Transverse colon (tissue), 4 donors: ENCODE results near the gene CREB5. TPM values are rescaled to one million over a fixed set of nuclear protein-coding genes. Genes with fewer than 3 reads are reported as not detected.

ENCODE experiments used
- DNase-seq: peaks from one replicate; pipeline ENCODE4 v3.0.0-alpha.2; 2019
- H3K27ac ChIP-seq, 4 donors: fragments of 200-600 bp; sonication (generic); 2 replicates each; pipeline ENCODE4 v1.5.1; 2016 to 2018; ENCODE audit warnings: inconsistent platforms in 4 of 4
- H3K27me3 ChIP-seq: fragments of 200-600 bp; sonication (generic); 2 replicates; pipeline ENCODE4 v1.5.1; 2017; ENCODE audit warnings: inconsistent platforms
- H3K36me3 ChIP-seq, 4 donors: fragments of 200-600 bp; sonication (generic); 2 replicates each; pipeline ENCODE4 v1.5.1; 2017 to 2019; ENCODE audit warnings: inconsistent platforms in 4 of 4
- H3K4me1 ChIP-seq, 4 donors: fragments of 200-600 bp; sonication (generic); 2 replicates each; pipeline ENCODE4 v1.5.1; 2017 to 2020; ENCODE audit warnings: inconsistent platforms in 4 of 4
- H3K4me3 ChIP-seq, 4 donors: fragments of 200-600 bp; sonication (generic); 1 replicate in 1 of 4; 2 replicates in 3 of 4; pipeline versions ENCODE4 v1.5.1 to v1.6.1; 2017 to 2019; ENCODE audit warnings: inconsistent platforms in 4 of 4
- H3K9me3 ChIP-seq, 2 donors: fragments of 200-600 bp; sonication (generic); 2 replicates each; pipeline ENCODE4 v1.5.1; 2017 to 2019; ENCODE audit warnings: inconsistent platforms in 2 of 2
- EP300 ChIP-seq: sonication (generic); formaldehyde crosslinking; IDR thresholded peaks from one replicate; pipeline ENCODE4 v1.6.1; 2017; ENCODE audit warnings: antibody characterized with exemption, low read depth
- POLR2A ChIP-seq: fragments of 450-650 bp; IDR thresholded peaks from one replicate; pipeline ENCODE4 v1.6.1; 2016; ENCODE audit warnings: antibody characterized with exemption, mild to moderate bottlenecking, moderate library complexity
- POLR2AphosphoS5 ChIP-seq, 3 donors: sonication (generic); formaldehyde crosslinking; IDR thresholded peaks; one replicate each; pipeline ENCODE4 v1.6.1; 2016; ENCODE audit warnings: antibody characterized with exemption in 3 of 3
- WGBS, 2 donors: methylation state at CpG; one replicate each; pipeline ENCODE4 v1.1.5; 2018; ENCODE audit warnings: low coverage in 1 of 2; 5-methylcytosine and 5-hydroxymethylcytosine counted together
- in situ Hi-C, 4 donors: fragments of 200-750 bp; cut with MboI; loops; one replicate each; pipeline versions ENCODE4 v1.15.0 to v1.15.1; 2017; ENCODE audit warnings: low sequenced_read_pairs in 3 of 4, low pct_ligation_motif_present in 1 of 4, low pct_unique_long_range_greater_than_20kb in 1 of 4
- intact Hi-C: fragments of 100-400 bp; cut with DNase I; formaldehyde crosslinking; loops from one replicate; pipeline ENCODE4 v1.15.1; 2023; ENCODE audit warnings: low total_unique reads
- total RNA-seq, 4 donors: library from RNA; depleted of rRNA; stranded (reverse); fragments of >200 nt; gene quantifications; one replicate each; pipeline ENCODE4 v1.1.0, GENCODE V29; 2016
- TF ChIP-seq, protein P1 (sequence below), 5 experiments: fragments of 200-600 bp in 3 of 5; fragments of 450-650 bp in 2 of 5; sonication (generic) in 3 of 5; IDR thresholded peaks; 1 replicate in 2 of 5; 2 replicates in 3 of 5; pipeline ENCODE4 v1.5.1; 2016 to 2017; ENCODE audit warnings: antibody characterized with exemption in 5 of 5, inconsistent platforms in 3 of 5, mild to moderate bottlenecking in 2 of 5, moderate library complexity in 1 of 5

The CREB5 gene
- total RNA-seq, 4 donors from 2014 or later, result 3.0 to 12.2 (median 7.0) TPM

DNA sequence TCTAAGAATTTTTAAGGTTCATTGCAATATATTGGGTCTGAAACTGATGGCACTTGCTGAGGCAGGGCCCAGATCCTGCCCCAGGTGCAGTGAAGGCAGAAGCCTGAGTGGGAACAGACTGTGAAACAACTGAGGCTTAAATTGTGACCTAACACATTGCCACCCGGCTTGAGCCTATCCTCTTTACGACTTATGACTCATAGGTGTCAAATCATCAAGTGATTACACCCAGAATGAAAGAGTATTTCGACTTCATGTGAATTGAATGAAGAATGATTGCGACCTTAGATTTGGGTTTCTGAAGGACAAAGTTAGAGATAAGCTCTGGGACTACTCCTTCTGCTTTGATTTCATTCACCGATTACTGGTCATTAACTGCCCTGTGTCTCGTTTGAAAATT lies 200.9 kb downstream of the CREB5 start:
- Histone ChIP-seq H3K4me1 (no peaks in the 10 kb centered on the region), H3K27me3 (peaks cover 8% of the 10 kb centered on the region), H3K27ac (no peak overlapping the region), H3K36me3 (no peaks in the 10 kb centered on the region), H3K4me3 (no peak overlapping the region), H3K9me3 (no peaks in the 10 kb centered on the region)
- in situ Hi-C loops (loop anchor here in 1 of 4 donors (25.0 kb wide), 1 partner anchor 226 kb away; no protein-coding TSS in a partner anchor), intact Hi-C loops (no loop called here)
- TF ChIP-seq POLR2AphosphoS5 (IDR thresholded peaks at IDR 0.05) (no peak), EP300 (no peak), POLR2A (no peak)
- TF ChIP-seq, protein P1, sequence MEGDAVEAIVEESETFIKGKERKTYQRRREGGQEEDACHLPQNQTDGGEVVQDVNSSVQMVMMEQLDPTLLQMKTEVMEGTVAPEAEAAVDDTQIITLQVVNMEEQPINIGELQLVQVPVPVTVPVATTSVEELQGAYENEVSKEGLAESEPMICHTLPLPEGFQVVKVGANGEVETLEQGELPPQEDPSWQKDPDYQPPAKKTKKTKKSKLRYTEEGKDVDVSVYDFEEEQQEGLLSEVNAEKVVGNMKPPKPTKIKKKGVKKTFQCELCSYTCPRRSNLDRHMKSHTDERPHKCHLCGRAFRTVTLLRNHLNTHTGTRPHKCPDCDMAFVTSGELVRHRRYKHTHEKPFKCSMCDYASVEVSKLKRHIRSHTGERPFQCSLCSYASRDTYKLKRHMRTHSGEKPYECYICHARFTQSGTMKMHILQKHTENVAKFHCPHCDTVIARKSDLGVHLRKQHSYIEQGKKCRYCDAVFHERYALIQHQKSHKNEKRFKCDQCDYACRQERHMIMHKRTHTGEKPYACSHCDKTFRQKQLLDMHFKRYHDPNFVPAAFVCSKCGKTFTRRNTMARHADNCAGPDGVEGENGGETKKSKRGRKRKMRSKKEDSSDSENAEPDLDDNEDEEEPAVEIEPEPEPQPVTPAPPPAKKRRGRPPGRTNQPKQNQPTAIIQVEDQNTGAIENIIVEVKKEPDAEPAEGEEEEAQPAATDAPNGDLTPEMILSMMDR (IDR thresholded peaks at IDR 0.05), result no peak
- no peak for DNase-seq
- 57 to 59% methylated on average over 6 of the region's 6 CpGs for WGBS, 2 donors

DNA sequence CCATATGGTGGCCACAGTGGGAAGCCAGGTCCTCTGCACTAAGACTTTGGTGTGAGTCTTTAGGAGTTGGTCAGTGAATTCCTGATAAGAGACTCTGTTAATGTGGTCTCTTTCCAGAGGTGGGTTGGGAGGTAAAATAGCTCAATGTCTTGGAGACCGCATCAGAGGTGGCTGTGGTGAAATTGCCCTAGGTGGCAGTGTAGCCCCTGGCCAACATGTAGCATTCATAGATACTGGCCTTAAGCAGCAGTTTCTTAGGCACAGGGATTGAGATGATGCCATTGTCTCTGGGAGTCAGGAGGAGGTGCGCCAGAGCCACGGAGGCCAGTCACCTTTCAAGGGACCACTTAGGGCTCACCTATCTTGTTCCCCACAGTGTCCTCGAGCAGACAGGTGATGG lies 202.8 kb downstream of the CREB5 start:
- intact Hi-C loops, result no loop called here
- WGBS, 2 donors, result 79% methylated on average over 4 of the region's 4 CpGs; no CpG with 5 or more reads in 1 of the 2 donors
- H3K9me3 ChIP-seq, result no peaks in the 10 kb centered on the region
- no peak overlapping the region for H3K4me3 ChIP-seq
- no peak overlapping the region for H3K27ac ChIP-seq
- no peaks in the 10 kb centered on the region for H3K4me1 ChIP-seq
- H3K36me3 ChIP-seq, result no peaks in the 10 kb centered on the region
- DNase-seq, result no peak
- H3K27me3 ChIP-seq, result peaks cover 5% of the 10 kb centered on the region
- TF ChIP-seq POLR2AphosphoS5 (IDR thresholded peaks at IDR 0.05), result no peak
- TF ChIP-seq EP300, result no peak
- TF ChIP-seq POLR2A, result no peak
- TF ChIP-seq, protein P1 (IDR thresholded peaks at IDR 0.05), result no peak
- in situ Hi-C loops, result loop anchor here in 1 of 4 donors (25.0 kb wide), 1 partner anchor 228 kb away; no protein-coding TSS in a partner anchor

DNA sequence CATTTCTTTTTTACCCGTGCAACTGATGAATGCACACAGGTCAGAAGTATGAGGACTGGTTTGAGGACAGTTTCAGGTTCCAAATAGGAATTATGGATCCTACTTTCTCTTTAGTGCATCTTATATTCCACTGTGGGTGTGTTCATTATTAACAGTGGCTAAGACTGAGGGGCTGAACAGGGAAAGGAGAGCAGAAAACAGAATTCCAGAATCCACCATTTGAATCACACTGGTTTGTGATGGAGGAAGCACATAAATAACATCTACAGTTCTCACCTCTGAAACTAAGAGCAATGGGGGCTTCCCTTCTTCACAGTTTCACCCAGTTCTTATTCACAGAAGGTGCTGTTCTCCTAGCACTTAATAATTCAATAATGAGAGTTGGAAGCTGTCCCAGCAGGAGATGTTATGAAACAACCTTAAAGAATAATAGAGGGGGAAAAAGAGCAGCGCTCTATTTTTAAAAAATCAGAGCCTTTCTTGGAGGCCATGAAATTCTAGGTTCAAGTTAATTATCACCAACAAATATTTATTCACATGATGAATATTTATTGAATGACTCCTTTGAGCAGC lies 205.1 kb downstream of the CREB5 start:
- WGBS, 2 donors, result 77 to 92% methylated on average over 2 of the region's 2 CpGs

DNA sequence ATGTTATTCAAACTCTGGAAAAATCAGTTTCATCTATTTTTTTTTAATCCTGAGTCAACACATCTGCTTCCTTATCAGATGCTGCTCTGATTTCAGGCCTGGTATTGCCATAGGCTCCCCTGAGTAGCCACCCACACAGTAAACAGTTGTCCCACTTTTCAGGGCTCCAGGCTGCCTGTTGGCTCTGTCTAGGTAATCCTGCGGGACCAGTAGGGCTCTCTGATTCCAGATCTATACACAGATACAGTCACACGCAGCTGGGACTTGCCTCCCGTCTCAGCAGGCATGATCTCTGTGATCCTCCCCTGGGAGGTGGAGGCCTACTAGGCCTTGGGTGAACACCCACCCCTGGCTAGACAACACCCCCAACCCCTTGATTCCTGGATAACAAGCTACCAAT lies 206.1 kb downstream of the CREB5 start:
- H3K36me3 ChIP-seq, result no peaks in the 10 kb centered on the region
- DNase-seq, result no peak
- H3K9me3 ChIP-seq, result no peaks in the 10 kb centered on the region
- WGBS, 2 donors, result 68% methylated on average over 3 of the region's 3 CpGs; no CpG with 5 or more reads in 1 of the 2 donors
- in situ Hi-C loops (loop anchor here in 1 of 4 donors (25.0 kb wide), 1 partner anchor 231 kb away; no protein-coding TSS in a partner anchor), intact Hi-C loops (no loop called here)
- H3K27me3 ChIP-seq, result no peaks in the 10 kb centered on the region
- no peaks in the 10 kb centered on the region for H3K4me1 ChIP-seq
- no peak overlapping the region for H3K4me3 ChIP-seq
- H3K27ac ChIP-seq, result no peak overlapping the region
- TF ChIP-seq EP300 (no peak), POLR2AphosphoS5 (IDR thresholded peaks at IDR 0.05) (no peak), POLR2A (no peak)
- TF ChIP-seq, protein P1 (IDR thresholded peaks at IDR 0.05), result no peak

More for the DNA sequence above, 205.1 kb downstream of the CREB5 start:
- Histone ChIP-seq H3K36me3 (no peaks in the 10 kb centered on the region), H3K4me3 (no peak overlapping the region), H3K4me1 (no peaks in the 10 kb centered on the region), H3K9me3 (no peaks in the 10 kb centered on the region), H3K27ac (no peak overlapping the region), H3K27me3 (peaks cover 5% of the 10 kb centered on the region)
- in situ Hi-C loops (loop anchor here in 1 of 4 donors (25.0 kb wide), 1 partner anchor 230 kb away; no protein-coding TSS in a partner anchor), intact Hi-C loops (no loop called here)
- no peak for DNase-seq
- no peak for TF ChIP-seq POLR2AphosphoS5 (IDR thresholded peaks at IDR 0.05)
- TF ChIP-seq EP300, result no peak
- TF ChIP-seq, protein P1 (IDR thresholded peaks at IDR 0.05), result no peak
- TF ChIP-seq POLR2A, result no peak
